Ovary (tissue), 9 donors: ENCODE measurements around the gene MYOM1. TPM values are rescaled to one million over a fixed set of nuclear protein-coding genes. Genes with fewer than 3 reads are reported as not detected.

Experiments
- DNase-seq, 5 donors: peaks; one replicate each; pipeline ENCODE4 v3.0.0-alpha.2; 2019 to 2020
- H3K27ac ChIP-seq, 2 donors: fragments of 200-600 bp; one replicate each; pipeline versions ENCODE4 v1.5.1 to v1.8.0; 2019 to 2022
- H3K27me3 ChIP-seq: fragments of 200-600 bp; one replicate; pipeline ENCODE4 v1.8.0; 2022
- H3K36me3 ChIP-seq: fragments of 200-600 bp; sonication (generic); one replicate; pipeline ENCODE4 v1.5.1; 2019
- H3K4me1 ChIP-seq: one replicate; pipeline ENCODE4 v1.8.1; 2013; ENCODE audit warnings: mild to moderate bottlenecking, moderate library complexity; ENCODE audit not compliant: insufficient read depth
- H3K4me3 ChIP-seq: fragments of 200-600 bp; sonication (generic); one replicate; pipeline ENCODE4 v1.5.1; 2017
- H3K9me3 ChIP-seq, 2 donors: fragments of 200-600 bp in 1 of 2; sonication (generic) in 1 of 2; one replicate each; pipeline versions ENCODE4 v1.5.1 to v1.8.1; 2013 to 2019; ENCODE audit warnings: mild to moderate bottlenecking in 1 of 2, moderate library complexity in 1 of 2
- EP300 ChIP-seq: sonication (generic); formaldehyde crosslinking; IDR thresholded peaks from one replicate; pipeline ENCODE4 v1.6.1; 2017; ENCODE audit warnings: antibody characterized with exemption
- POLR2A ChIP-seq: fragments of 450-650 bp; IDR thresholded peaks from one replicate; pipeline ENCODE4 v1.6.1; 2017; ENCODE audit warnings: antibody characterized with exemption, mild to moderate bottlenecking, moderate library complexity
- WGBS, 3 donors: extraction: QIAGEN DNeasy Blood & Tissue Kit in 1 of 3; methylation state at CpG; one replicate each; pipeline versions ENCODE4 v1.1.5 to v1.1.7; 2013 to 2017; 5-methylcytosine and 5-hydroxymethylcytosine counted together
- intact Hi-C, 4 donors: fragments of 100-400 bp; cut with DNase I; formaldehyde crosslinking; loops; one replicate each; pipeline versions ENCODE4 v1.11.0 to v1.15.1; 2022 to 2023
- polyA plus RNA-seq, 2 donors: library from polyadenylated mRNA; stranded (reverse); fragments of 200-250 nt in 1 of 2; fragments of 350-450 nt in 1 of 2; fragmentation: Illumina TruSeq in 1 of 2; extraction: RNeasy Lipid Tissue Mini Kit (QIAGEN cat#74804) in 1 of 2; gene quantifications; one replicate each; pipeline ENCODE4 v1.2.3, GENCODE V29; 2013 to 2014
- total RNA-seq, 7 donors: library from RNA; depleted of rRNA in 2 of 7; stranded (reverse); fragments of >200 nt in 2 of 7; fragmentation: NEBNext Ultra II Directional in 3 of 7; extraction: Animal tissue kit (Norgen Biotek cat#: 25700) in 3 of 7; gene quantifications; one replicate each; pipeline versions ENCODE4 v1.1.0 to v1.2.4, GENCODE V29; 2016 to 2023
- TF ChIP-seq, protein P1 (sequence below), 3 donors: fragments of 450-650 bp in 2 of 3; fragments of 200-600 bp in 1 of 3; IDR thresholded peaks; one replicate each; pipeline versions ENCODE4 v1.5.1 to v1.8.0; 2016 to 2022; ENCODE audit warnings: antibody characterized with exemption in 3 of 3, mild to moderate bottlenecking in 1 of 3
- donor health status: DM: no; HTN: no; CAD: no; lungs with moderate emphysema.
- donor health status: DM: no; HTN: no; CAD: no.
- donor health status: Bipolar disorder and iron deficiency.
- donor health status: DM: yes; HTN: yes; CAD: no.
- donor health status: DM: no; HTN: no; CAD: no.
- donor health status: DM: yes; HTN: yes; CAD: no.

The MYOM1 gene
- total and polyA plus RNA-seq, 9 donors = 0.69 to 21.0 (median 3.6) TPM

DNA sequence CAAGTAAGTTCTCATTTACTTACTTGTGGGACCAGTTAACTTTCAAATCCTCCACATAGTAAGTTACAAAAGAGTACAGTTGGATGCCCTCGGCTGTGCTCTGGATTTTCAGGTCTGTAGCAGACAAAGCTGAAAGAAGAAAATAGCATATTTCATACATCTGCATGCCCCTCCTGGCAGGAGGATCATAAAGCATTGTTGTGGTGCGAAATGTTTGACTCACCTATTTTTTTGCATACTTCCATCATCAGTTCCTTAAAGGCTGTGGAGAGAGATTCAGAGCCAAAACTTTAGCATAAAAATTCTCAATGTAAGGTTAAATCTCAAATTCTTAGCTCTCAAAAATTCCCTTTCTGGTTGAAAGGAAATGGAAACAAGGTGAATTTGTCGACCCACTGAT lies 136.0 kb downstream of the MYOM1 start:
- intact Hi-C loops = loop anchor here in 1 of 4 donors (10.0 kb wide), 1 partner anchor 151 kb away; no protein-coding TSS in a partner anchor
- no peak overlapping the region for H3K27ac ChIP-seq
- WGBS, 3 donors = 48 to 57% (median 52%) methylated on average over 3 of the region's 3 CpGs
- no peaks in the 10 kb centered on the region for H3K9me3 ChIP-seq
- no peaks in the 10 kb centered on the region for H3K4me1 ChIP-seq
- no peak for DNase-seq
- TF ChIP-seq POLR2A (no peak), EP300 (no peak)
- TF ChIP-seq, protein P1, sequence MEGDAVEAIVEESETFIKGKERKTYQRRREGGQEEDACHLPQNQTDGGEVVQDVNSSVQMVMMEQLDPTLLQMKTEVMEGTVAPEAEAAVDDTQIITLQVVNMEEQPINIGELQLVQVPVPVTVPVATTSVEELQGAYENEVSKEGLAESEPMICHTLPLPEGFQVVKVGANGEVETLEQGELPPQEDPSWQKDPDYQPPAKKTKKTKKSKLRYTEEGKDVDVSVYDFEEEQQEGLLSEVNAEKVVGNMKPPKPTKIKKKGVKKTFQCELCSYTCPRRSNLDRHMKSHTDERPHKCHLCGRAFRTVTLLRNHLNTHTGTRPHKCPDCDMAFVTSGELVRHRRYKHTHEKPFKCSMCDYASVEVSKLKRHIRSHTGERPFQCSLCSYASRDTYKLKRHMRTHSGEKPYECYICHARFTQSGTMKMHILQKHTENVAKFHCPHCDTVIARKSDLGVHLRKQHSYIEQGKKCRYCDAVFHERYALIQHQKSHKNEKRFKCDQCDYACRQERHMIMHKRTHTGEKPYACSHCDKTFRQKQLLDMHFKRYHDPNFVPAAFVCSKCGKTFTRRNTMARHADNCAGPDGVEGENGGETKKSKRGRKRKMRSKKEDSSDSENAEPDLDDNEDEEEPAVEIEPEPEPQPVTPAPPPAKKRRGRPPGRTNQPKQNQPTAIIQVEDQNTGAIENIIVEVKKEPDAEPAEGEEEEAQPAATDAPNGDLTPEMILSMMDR (IDR thresholded peaks at IDR 0.05) = no peak
- H3K36me3 ChIP-seq = no peaks in the 10 kb centered on the region
- no peak overlapping the region for H3K4me3 ChIP-seq
- no peaks in the 10 kb centered on the region for H3K27me3 ChIP-seq

DNA sequence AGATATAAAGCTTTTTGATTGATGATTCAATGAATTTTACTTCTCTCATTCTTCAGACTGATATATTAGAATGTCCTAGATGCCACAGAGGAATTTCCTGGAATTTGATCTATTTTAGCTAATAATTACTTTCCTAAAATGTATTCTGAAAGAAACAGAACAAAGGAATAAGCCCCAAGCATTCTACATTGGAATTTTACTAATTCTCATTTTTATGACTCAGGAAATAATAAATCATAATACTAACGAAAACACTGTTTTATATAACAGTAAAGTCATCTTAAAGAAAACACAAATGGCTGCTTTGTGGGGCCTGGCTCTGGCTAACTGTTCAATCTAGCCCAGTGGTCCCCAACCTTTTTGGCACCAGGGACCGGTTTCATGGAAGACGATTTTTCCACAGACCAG lies 138.2 kb downstream of the MYOM1 start:
- 38 to 51% (median 49%) methylated on average over 3 of the region's 3 CpGs for WGBS, 3 donors

DNA sequence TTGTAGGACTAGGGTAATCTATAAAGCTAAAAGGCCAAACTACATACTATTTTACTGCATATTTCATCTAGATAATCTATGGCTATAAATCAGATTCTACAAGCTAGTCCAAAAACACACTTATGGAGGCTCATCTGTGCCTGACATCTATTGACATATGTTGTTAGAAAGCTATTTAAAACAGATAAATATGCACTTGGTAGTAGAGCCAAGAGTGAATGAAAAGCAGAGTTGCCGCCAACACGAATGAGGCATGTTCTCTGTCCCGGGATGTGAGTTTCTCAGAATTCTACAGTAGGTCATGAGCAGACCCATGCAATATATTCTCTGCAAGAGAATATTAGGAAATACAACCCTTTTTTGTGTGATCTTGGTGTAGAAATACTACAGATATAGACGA lies 140.1 kb downstream of the MYOM1 start:
- DNase-seq = no peak
- WGBS, 3 donors = 83 to 89% (median 89%) methylated on average over 4 of the region's 4 CpGs
- intact Hi-C loops = loop anchor here in 1 of 4 donors (10.0 kb wide), 1 partner anchor 155 kb away; no protein-coding TSS in a partner anchor
- TF ChIP-seq EP300 = no peak
- TF ChIP-seq, protein P1 (IDR thresholded peaks at IDR 0.05) = no peak
- no peak for TF ChIP-seq POLR2A
- Histone ChIP-seq H3K36me3 (no peaks in the 10 kb centered on the region), H3K4me3 (no peak overlapping the region), H3K27me3 (no peaks in the 10 kb centered on the region), H3K4me1 (no peaks in the 10 kb centered on the region), H3K9me3 (no peaks in the 10 kb centered on the region), H3K27ac (no peak overlapping the region)

More for the DNA sequence above, 138.2 kb downstream of the MYOM1 start:
- TF ChIP-seq EP300 (no peak), POLR2A (no peak)
- TF ChIP-seq, protein P1 (IDR thresholded peaks at IDR 0.05) = no peak
- Histone ChIP-seq H3K36me3 (no peaks in the 10 kb centered on the region), H3K9me3 (no peaks in the 10 kb centered on the region), H3K27me3 (no peaks in the 10 kb centered on the region), H3K27ac (no peak overlapping the region), H3K4me3 (no peak overlapping the region), H3K4me1 (no peaks in the 10 kb centered on the region)
- intact Hi-C loops = loop anchor here in 1 of 4 donors (10.0 kb wide), 1 partner anchor 153 kb away; no protein-coding TSS in a partner anchor
- DNase-seq = no peak

DNA sequence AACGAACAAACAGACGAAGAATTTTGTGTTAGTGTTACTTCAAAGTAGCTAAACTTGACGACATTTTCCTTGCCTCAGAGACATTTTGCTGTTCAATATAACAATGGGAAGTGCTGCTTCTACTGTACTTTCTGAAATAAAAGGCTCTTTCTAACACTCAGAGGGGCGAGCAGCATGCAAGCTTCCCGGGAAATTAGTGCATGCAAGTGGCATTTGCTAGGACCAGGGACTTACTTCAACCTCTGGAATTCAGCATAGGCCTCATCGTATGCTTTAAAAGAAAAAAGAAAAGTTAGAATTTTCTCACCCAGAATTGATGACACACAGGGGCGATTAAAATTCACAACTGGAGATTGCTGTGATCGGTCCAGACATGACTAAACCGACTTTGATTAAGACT lies 144.3 kb downstream of the MYOM1 start:
- H3K36me3 ChIP-seq = no peaks in the 10 kb centered on the region
- H3K27ac ChIP-seq = no peak overlapping the region
- H3K9me3 ChIP-seq = no peaks in the 10 kb centered on the region
- 72 to 75% (median 75%) methylated on average over 9 of the region's 9 CpGs for WGBS, 3 donors
- H3K4me1 ChIP-seq = no peaks in the 10 kb centered on the region
- DNase-seq = no peak
- no peaks in the 10 kb centered on the region for H3K27me3 ChIP-seq
- no peak overlapping the region for H3K4me3 ChIP-seq
- TF ChIP-seq, protein P1 (IDR thresholded peaks at IDR 0.05) = no peak
- TF ChIP-seq EP300 = no peak
- TF ChIP-seq POLR2A = no peak
- intact Hi-C loops = no loop called here
